B cell (primary cell): ENCODE results near the gene NCKIPSD. TPM values are rescaled to one million over a fixed set of nuclear protein-coding genes. Genes with fewer than 3 reads are reported as not detected.
A peak's percentile ranks its signal among the peaks of the same experiment; 100 is the strongest.

ENCODE experiments used
- ATAC-seq: fragments of 200-7000 bp; cut with Tn5 transposase; one replicate; pipeline ENCODE4 v1.10.0; 2021; ENCODE audit warnings: low read depth, mild to moderate bottlenecking, moderate number of reproducible peaks, moderate library complexity
- CTCF ChIA-PET: fragments of 350-600 bp; sonication (Branson Sonifier 250); formaldehyde crosslinking; loops from one replicate; lab custom pipeline; 2021; ENCODE audit warnings: antibody characterized with exemption, inconsistent platforms; lab: Charles Lee
- POLR2A ChIA-PET: fragments of 350-600 bp; sonication (Branson Sonifier 250); formaldehyde crosslinking; loops from one replicate; lab custom pipeline; 2021; ENCODE audit warnings: antibody characterized with exemption; lab: Charles Lee
- DNase-seq: peaks from one replicate; pipeline ENCODE4 v3.0.0; 2013
- H2AFZ ChIP-seq: 2 replicates; pipeline ENCODE4 v1.6.1; 2012; ENCODE audit warnings: mild to moderate bottlenecking, low read depth, low read length; ENCODE audit not compliant: insufficient read depth, poor library complexity, severe bottlenecking
- H3K27ac ChIP-seq, 2 donors: 1 replicate in 1 of 2; 2 replicates in 1 of 2; pipeline ENCODE4 v1.5.1; 2012 to 2013; ENCODE audit warnings: low read length in 2 of 2, mild to moderate bottlenecking in 2 of 2, moderate library complexity in 1 of 2
- H3K27me3 ChIP-seq, 4 experiments: fragments of 200-600 bp in 1 of 4; sonication (generic) in 1 of 4; replicated peaks in 1 of 4; 1 replicate in 2 of 4; 2 replicates in 2 of 4; pipeline versions ENCODE4 v1.6.1 to v1.7.0; 2013 to 2016; ENCODE audit warnings: low read length in 3 of 4, mild to moderate bottlenecking in 2 of 4, mixed read lengths in 1 of 4, moderate library complexity in 1 of 4; ENCODE audit not compliant: insufficient read depth in 4 of 4, control insufficient read depth in 3 of 4; ENCODE audit errors: control extremely low read depth in 1 of 4
- H3K36me3 ChIP-seq, 2 experiments: replicated peaks in 1 of 2; 1 replicate in 1 of 2; 2 replicates in 1 of 2; pipeline versions ENCODE4 v1.6.1 to v1.7.1; 2013; ENCODE audit warnings: low read length in 1 of 2; ENCODE audit not compliant: insufficient read depth in 2 of 2, control insufficient read depth in 1 of 2; ENCODE audit errors: control extremely low read depth in 1 of 2, extremely low read depth in 1 of 2
- H3K4me1 ChIP-seq, 2 donors: fragments of 200-600 bp in 1 of 2; sonication (generic) in 1 of 2; 1 replicate in 1 of 2; 2 replicates in 1 of 2; pipeline versions ENCODE4 v1.5.1 to v1.6.1; 2013 to 2017; ENCODE audit warnings: low read length in 2 of 2; ENCODE audit not compliant: control insufficient read depth in 2 of 2, insufficient read depth in 2 of 2
- H3K4me2 ChIP-seq: replicated peaks from 2 replicates; pipeline ENCODE3; 2012; ENCODE audit warnings: mild to moderate bottlenecking, low read depth, low read length; ENCODE audit not compliant: poor library complexity, severe bottlenecking
- H3K4me3 ChIP-seq, 5 experiments: fragments of 200-600 bp in 1 of 5; sonication (generic) in 1 of 5; 1 replicate in 3 of 5; 2 replicates in 2 of 5; pipeline versions ENCODE4 v1.5.1 to v1.7.0; 2011 to 2016; ENCODE audit warnings: low read length in 4 of 5, mild to moderate bottlenecking in 4 of 5, low read depth in 2 of 5, control low read depth in 1 of 5, moderate library complexity in 1 of 5; ENCODE audit not compliant: insufficient read depth in 1 of 5; ENCODE audit errors: control extremely low read depth in 1 of 5, extremely low read depth in 1 of 5
- H3K79me2 ChIP-seq: fragments of 200-600 bp; sonication (generic); one replicate; pipeline ENCODE4 v1.6.0; 2016; ENCODE audit warnings: low read length; ENCODE audit not compliant: control insufficient read depth, insufficient read depth
- H3K9ac ChIP-seq: fragments of 200-600 bp; sonication (generic); 2 replicates; pipeline ENCODE4 v1.6.1; 2017; ENCODE audit warnings: mild to moderate bottlenecking, low read length, moderate library complexity
- H3K9me3 ChIP-seq, 3 donors: one replicate each; pipeline versions ENCODE4 v1.6.1 to v1.7.1; 2013; ENCODE audit warnings: low read length in 2 of 3; ENCODE audit not compliant: control insufficient read depth in 2 of 3, insufficient read depth in 1 of 3; ENCODE audit errors: control extremely low read depth in 1 of 3
- H4K20me1 ChIP-seq: 2 replicates; pipeline ENCODE4 v1.6.0; 2012; ENCODE audit warnings: mild to moderate bottlenecking, low read length; ENCODE audit not compliant: insufficient read depth, control insufficient read depth, poor library complexity, severe bottlenecking
- H3K27ac Mint-ChIP-seq: one replicate; pipeline ENCODE4 v1.8.0; 2021; ENCODE audit warnings: mixed read lengths
- H3K27me3 Mint-ChIP-seq: one replicate; pipeline ENCODE4 v1.8.0; 2021; ENCODE audit warnings: mixed read lengths
- H3K4me1 Mint-ChIP-seq: one replicate; pipeline ENCODE4 v1.8.0; 2021; ENCODE audit warnings: mixed read lengths
- H3K4me3 Mint-ChIP-seq: one replicate; pipeline ENCODE4 v1.8.0; 2021; ENCODE audit warnings: mixed read lengths
- H3K9me3 Mint-ChIP-seq: one replicate; pipeline ENCODE4 v1.8.0; 2022; ENCODE audit warnings: mixed read lengths; ENCODE audit not compliant: insufficient read depth
- EZH2 ChIP-seq: IDR thresholded peaks from 2 replicates; pipeline ENCODE4 v1.6.1; 2012; ENCODE audit warnings: borderline replicate concordance, low read depth, mild to moderate bottlenecking, moderate library complexity, low read length; ENCODE audit not compliant: insufficient read depth, poor library complexity, severe bottlenecking
- WGBS: methylation state at CpG from one replicate; pipeline ENCODE4 v1.1.5; 2013; ENCODE audit warnings: missing lambda C conversion rate; ENCODE audit not compliant: insufficient coverage; 5-methylcytosine and 5-hydroxymethylcytosine counted together
- intact Hi-C: fragments of 100-400 bp; cut with micrococcal nuclease; formaldehyde crosslinking; loops from one replicate; pipeline ENCODE4 v1.10.0; 2022
- polyA plus RNA-seq: library from polyadenylated mRNA; depleted of rRNA; stranded (reverse); fragments of >200 nt; gene quantifications from 2 replicates; pipeline ENCODE4 v1.2.3, GENCODE V29; 2012
- total RNA-seq, 2 donors: library from RNA; stranded (reverse); fragments of 120-200 nt in 1 of 2; gene quantifications; 1 replicate in 1 of 2; 2 replicates in 1 of 2; pipeline versions ENCODE4 v1.2.3 to v1.2.4, GENCODE V29; 2013 to 2022
- TF ChIP-seq, protein P1 (sequence below): fragments of 200-600 bp; IDR thresholded peaks from one replicate; pipeline ENCODE4 v1.8.0; 2022; ENCODE audit warnings: antibody characterized with exemption, mild to moderate bottlenecking

Gene NCKIPSD
- total and polyA plus RNA-seq, 2 donors (not counting 1 experiment from before 2014, with no cell fraction given): 19.1 to 24.6 TPM

DNA sequence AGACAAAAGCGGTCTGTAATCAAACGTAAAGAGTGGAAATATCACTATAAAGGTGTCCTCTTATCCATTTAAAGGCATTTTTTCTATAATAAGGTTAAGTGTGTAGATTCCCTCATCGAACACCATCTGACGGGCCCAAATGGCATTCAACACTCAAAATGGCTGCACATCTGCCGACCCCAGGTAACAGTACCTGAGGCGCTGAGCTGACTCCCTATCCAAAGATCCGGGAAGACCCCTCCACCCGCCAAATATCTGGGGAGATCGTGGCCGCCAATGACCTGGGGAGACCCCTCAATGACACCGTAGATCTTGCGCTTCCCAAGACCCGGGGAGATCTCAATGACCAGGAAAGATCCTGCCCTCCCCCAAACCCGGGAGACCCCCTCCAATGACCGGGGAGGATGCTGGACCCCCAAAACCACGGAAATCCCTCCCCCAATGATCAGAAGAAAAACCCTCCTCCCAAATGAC lies 30.8 kb upstream of the NCKIPSD start:
- DNase-seq: peak; percentile 54
- Mint-ChIP-seq H3K27me3 (no peaks in the 10 kb centered on the region), H3K4me1 (peaks cover 37% of the 10 kb centered on the region), H3K27ac (peak overlapping the region; percentile 93), H3K9me3 (no peaks in the 10 kb centered on the region), H3K4me3 (peak overlapping the region; percentile 98)
- Histone ChIP-seq H3K4me3 (peak overlapping the region; percentile 90 to 99 (median 95)), H3K79me2 (peaks cover 54% of the 10 kb centered on the region), H3K27me3 (no peaks in the 10 kb centered on the region), H4K20me1 (peaks cover 17% of the 10 kb centered on the region), H3K9ac (peak overlapping the region; percentile 91), H3K9me3 (no peaks in the 10 kb centered on the region), H3K4me1 (peaks cover 20 to 21% of the 10 kb centered on the region in 2 donors), H3K36me3 (peaks cover 0 to 19% of the 10 kb centered on the region in 2 experiments), H3K4me2 (peak overlapping the region; percentile 72), H2AFZ (peak overlapping the region; percentile 82), H3K27ac (peak overlapping the region; percentile 74 to 77)
- 0% methylated on average over 12 of the region's 16 CpGs for WGBS
- intact Hi-C loops: loop anchor here (2.0 to 10.0 kb wide), 3 partner anchors 52 to 1521 kb away; partner anchors contain the start of genes GNAI2, IMPDH2 and NDUFAF3
- TF ChIP-seq, protein P1, sequence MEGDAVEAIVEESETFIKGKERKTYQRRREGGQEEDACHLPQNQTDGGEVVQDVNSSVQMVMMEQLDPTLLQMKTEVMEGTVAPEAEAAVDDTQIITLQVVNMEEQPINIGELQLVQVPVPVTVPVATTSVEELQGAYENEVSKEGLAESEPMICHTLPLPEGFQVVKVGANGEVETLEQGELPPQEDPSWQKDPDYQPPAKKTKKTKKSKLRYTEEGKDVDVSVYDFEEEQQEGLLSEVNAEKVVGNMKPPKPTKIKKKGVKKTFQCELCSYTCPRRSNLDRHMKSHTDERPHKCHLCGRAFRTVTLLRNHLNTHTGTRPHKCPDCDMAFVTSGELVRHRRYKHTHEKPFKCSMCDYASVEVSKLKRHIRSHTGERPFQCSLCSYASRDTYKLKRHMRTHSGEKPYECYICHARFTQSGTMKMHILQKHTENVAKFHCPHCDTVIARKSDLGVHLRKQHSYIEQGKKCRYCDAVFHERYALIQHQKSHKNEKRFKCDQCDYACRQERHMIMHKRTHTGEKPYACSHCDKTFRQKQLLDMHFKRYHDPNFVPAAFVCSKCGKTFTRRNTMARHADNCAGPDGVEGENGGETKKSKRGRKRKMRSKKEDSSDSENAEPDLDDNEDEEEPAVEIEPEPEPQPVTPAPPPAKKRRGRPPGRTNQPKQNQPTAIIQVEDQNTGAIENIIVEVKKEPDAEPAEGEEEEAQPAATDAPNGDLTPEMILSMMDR: no peak
- TF ChIP-seq EZH2: no peak
- no peak for ATAC-seq
- ChIA-PET CTCF (interaction anchor here (1.0 to 3.2 kb wide), 5 partner anchors 10 to 236 kb away, joined by 3 to 13 read pairs (median 4); partner anchors contain the start of genes ARIH2 and NCKIPSD), POLR2A (interaction anchor here (0.5 to 1.1 kb wide), 3 partner anchors 19 to 313 kb away, joined by 3 to 7 read pairs (median 3); partner anchors contain the start of gene IMPDH2)
